ENCODE results near the gene TXNL4B.

The TXNL4B gene

DNA sequence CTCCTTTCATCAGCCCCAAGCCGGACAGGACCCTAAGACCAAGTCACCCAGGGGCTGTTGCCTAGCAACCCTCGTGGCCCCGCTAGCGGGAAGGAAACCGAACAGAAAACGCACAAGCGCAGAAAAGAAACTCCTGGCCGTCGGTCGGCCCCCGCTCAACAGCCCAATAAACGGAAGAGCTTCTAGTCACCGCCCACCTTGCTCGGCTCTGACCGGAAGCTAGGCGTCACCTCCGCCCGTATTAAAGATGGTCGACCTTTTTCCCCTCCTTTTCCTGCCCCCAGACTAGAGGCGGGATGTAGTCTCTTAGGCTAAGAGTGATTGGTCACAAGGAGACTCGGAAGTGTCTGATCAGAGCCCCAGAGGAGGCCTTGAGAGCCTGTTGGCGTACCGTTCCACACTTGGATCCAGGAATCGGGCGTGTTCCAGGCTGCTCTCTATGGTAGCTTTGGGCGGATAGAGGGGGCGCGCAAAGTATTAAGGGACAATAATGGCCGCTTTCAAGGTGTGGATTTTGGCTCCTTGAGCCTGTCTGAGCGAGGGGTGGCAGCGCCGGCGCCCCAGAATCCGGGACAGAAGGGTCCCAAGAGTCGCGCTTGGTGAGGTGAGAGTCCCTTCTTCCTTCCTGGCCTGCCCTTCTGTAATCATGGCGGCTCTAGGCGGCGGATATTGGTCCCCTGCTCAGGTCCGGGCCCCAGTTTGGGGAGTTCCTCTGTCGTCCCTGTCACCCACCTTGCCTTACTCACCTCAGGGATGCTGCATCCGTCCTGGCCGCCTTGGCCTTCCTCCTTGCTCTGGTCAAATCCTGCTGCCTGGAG is at the start of gene TXNL4B, which contains the start of gene DHX38:
Gene TXNL4B (minus strand): TSS at position 173 of the 818 bp plus-strand sequence. CDS start 2,871 bp downstream, outside the sequence.
Gene DHX38 (plus strand): TSS at position 400 of the 818 bp plus-strand sequence. CDS start 2,311 bp downstream, outside the sequence.
- DNase-seq (ENCODE audit: low read depth in 3 of 3): peak; percentile 59 to 83 (median 82)

DNA sequence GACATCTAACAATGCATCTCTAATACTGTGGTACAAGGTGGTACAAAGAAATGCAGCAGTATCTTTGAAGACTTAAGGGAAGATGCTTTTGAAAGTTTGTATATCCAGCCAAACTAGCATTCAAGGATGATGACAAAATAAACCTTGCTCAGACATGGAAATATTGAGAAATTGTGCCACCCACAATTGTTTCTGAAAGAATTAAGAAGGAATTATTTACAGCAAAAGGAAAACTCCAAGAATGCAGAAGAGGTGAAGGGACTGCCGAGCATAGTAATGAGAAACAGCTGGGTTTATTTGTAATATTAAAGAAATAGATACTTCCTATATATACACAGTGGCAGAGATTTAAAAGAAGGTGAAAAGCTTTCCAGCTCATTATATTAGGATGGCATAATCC is 49.1 kb upstream of the TXNL4B start:
- DNase-seq (ENCODE audit: low read depth in 3 of 3): no peak

DNA sequence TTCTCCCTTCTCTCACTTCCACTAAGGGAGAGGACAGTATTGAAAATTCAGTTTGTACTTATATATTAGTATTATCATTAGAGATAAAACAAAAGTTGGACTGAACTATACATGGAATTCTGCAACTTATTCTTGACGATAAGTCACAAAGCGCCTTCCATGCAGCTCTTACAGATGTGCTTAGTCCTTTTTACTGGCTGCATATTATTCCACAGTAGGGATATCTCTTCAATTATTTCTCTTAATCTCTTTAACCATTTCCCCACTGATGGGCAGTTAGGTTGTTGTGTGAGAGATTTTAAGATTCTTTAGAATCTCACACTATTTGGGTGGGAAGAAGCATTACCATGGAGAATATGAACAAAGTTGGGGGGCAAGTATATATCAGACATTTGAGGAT is 46.5 kb upstream of the TXNL4B start:
- DNase-seq (ENCODE audit: low read depth in 3 of 3): no peak

DNA sequence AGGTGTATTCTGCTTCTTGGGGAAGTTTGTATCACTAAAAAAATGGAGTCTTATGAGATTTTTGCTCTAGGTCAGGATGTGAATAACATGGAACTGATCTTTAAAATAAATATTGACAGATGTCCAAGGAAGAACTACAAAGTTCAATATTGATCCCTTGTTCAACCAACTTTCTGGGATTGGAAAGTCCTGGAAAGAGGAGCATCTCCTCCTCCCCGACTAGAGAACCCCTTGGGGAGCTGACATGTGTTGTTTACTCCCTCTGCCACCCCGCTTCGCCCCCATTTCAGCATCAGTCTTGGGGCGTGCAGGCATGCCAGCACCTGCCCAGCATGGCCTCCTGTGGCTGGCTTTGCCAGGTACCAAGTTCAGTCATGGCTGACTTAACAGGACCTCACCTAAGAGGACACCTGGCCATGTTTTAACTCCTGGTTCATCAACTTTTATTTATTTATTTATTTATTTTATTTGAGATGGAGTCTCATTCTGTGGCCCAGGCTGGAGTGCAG is 44.7 kb upstream of the TXNL4B start:
- DNase-seq (ENCODE audit: low read depth in 3 of 3): no peak

DNA sequence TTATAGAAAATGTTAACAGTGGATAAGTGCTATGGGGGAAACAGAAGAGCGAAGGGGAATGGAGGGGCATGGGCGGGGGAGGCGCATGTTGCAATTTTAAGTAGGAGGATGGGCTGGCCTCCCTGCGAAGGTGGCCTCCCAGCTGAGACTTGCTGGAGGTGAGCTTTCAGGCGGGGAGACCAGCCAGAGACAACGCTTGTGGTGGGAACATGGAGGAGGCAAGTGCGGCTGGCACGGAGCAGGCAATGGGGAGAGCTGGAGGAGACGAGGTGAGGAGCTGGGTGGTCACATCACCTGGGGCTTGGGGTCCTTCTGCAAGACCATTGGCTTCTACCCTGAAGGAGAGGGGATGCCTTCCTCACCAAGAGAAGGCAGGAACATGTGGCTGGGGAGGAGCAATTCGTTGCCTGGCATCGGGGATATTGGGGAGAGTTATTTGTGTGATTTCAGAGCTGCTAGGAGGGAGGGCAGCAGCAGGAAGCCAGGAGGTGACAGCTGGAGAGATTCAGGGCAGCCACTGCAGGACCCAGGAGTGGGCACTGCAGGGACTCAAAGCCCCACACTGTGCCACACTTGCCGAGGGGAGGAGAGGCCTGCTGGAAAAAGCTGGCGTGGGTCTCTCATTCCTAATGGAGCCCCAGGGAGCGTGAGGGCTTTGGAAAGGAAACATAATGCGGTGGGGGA is 44.1 kb upstream of the TXNL4B start:
- no peak for DNase-seq (ENCODE audit: low read depth in 3 of 3)

DNA sequence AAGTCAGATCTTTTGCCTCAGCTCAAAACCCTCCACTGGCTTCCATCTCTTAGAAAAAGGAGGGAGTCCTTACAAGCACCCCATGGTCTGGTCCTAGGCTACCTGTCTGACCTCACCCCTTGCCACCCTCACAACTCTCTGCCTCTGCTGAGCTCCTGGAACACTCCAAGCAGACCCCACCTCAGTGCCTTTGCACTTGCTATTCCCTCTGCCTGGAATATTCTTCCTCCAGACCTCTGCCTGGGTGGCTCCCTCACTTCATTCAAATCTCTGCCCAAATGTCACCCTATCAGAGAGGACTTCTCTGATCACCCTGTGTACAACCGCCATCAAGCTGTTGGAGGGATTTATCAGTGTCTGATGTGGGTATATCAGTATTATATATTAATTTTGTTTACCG is 41.1 kb upstream of the TXNL4B start:
- DNase-seq (ENCODE audit: low read depth in 3 of 3): no peak

DNA sequence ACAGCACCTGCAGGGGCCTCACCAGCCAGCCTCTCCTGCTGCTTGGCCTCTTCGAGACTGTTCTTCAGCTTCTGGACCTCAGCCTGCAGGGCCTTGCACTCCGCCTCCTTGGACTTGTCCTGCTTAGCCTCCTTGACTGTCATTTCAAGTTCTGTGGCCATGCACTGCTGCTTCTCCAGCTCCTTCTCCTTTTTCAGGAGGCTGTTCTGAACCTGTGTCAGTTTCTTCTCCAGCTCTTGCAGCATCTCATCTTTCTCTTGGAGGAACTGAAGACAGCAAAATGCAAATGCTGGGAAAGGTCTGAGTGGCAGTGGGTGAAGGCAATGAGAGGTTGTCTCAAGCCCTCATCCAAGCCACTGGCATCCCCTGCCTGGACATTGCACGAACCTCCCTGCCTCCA is 39.3 kb upstream of the TXNL4B start:
- no peak for DNase-seq (ENCODE audit: low read depth in 3 of 3)

DNA sequence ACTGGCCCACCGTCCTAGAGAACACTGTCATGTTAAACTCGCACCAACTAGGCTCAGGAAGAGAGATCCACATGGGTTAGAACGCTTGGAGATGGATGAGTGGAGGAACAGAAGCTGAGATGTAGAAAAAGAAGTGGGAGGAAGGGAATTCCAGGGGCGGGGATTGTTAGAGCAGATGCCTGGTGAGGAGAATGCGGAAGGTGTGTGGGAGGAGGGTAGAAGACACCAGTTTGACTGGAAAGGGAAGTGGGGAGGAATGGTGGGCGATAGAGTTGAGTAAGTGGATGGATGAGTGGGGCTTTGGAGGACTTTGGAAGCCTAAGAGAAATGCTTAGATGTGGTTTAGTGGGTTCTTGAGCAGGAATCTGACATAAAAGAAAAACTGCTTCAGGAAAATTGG is 37.6 kb upstream of the TXNL4B start:
- no peak for DNase-seq (ENCODE audit: low read depth in 3 of 3)

DNA sequence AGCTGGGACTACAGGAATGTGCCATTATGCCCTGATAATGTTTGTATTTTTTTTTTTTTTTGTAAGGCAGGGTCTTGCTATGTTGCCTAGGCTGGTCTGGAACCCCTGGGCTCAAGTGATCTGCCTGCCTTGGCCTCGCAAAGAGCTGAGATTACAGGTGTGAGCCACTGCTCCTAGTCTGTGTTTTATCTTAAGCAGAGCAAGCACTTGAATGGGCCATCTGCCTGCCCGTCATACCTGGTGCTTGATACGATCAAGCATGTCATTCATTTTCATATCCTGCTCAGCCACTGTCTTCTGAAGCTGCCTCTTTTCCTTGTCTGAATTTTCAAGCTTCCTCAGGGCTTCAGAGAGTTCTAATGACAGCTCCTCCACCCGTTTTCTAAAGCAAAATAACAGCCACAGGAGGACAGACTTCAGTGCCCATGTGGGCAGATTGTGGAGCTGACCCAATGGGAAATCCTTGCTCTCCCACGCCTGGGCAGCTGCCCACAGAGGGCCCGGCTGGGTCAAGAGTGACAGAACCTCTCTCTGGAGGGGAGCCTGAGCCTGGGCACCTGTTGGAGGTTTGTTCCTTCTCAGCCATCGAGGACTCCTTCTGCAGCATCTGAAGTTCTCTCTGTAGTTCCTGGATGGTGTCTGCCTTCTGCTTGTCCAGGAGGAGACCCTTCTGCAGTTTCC is 36.7 kb upstream of the TXNL4B start:
- DNase-seq (ENCODE audit: low read depth in 3 of 3): no peak

DNA sequence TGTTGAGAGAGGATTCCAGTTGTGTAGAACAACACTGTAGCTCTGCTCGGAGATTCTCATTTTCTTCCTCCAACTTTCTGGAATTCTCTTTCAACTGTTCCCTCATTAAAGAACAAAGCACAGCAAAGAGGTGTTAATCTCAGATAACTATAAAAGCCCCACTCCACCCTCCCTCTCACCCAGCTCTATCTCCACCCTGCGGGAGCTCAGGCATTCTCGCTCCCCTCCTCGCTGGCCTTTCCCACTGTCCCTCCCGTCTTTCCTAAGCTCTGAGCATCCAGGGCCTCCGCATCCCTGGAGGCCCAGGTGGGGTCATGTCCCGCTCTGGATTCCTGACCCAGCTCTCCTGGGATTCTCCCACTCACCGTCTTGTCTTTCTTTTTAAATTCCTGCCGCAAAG is 35.3 kb upstream of the TXNL4B start:
- DNase-seq (ENCODE audit: low read depth in 3 of 3): no peak

DNA sequence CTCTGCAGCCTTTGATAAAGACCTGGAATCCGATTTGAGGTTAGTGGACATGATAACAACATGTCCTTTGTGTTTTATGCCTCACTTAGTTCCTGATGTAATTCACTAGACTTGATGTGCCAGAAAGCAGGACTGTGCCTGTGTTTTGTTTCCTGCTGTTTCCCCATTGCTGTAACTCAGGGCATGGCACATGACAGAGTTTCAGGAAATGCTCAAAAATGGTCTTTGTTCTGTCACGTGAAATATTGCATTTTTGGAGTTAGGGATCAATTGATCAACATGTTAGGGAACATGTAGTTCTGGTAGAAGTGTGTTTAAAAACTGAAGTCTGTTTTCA is 33.0 kb upstream of the TXNL4B start:
- no peak for DNase-seq (ENCODE audit: low read depth in 3 of 3)

DNA sequence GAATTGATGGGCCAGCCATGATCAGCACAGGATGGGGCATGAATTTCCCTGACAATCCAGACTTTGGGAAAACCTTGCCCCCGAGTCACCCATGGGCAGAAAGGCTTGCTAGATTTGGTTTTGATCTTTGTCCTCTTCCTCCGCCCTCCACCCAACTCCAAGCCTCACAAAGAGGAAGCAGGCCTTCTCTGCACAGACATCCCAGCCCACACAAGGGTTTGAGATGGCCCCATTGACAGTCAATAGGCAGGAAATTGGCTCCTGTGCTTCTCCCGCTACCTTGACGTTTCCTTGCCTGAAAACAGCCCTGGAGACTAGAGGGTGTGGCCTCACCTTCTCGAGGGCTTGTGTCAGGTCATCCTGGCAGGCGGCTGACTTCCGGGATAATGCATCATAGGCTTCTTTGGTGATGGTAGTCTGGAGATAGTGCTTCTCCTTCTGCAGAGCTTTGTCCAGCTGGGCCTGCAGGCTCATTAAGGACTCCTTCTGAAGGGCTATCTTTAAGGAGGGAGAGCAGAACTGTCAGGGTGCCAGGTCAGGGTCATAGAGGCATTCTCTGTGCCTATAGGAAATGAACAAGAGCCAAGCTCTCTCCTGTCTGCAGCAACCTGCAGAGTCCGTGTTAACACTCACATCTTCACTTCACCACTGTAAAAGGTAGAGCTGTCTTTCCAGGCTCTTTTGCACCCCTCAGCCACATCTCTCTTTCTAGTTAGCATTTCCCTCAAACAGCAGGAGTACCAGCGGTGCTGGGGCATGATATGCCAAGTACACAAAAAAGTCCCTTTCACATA is 32.4 kb upstream of the TXNL4B start:
- no peak for DNase-seq (ENCODE audit: low read depth in 3 of 3)

DNA sequence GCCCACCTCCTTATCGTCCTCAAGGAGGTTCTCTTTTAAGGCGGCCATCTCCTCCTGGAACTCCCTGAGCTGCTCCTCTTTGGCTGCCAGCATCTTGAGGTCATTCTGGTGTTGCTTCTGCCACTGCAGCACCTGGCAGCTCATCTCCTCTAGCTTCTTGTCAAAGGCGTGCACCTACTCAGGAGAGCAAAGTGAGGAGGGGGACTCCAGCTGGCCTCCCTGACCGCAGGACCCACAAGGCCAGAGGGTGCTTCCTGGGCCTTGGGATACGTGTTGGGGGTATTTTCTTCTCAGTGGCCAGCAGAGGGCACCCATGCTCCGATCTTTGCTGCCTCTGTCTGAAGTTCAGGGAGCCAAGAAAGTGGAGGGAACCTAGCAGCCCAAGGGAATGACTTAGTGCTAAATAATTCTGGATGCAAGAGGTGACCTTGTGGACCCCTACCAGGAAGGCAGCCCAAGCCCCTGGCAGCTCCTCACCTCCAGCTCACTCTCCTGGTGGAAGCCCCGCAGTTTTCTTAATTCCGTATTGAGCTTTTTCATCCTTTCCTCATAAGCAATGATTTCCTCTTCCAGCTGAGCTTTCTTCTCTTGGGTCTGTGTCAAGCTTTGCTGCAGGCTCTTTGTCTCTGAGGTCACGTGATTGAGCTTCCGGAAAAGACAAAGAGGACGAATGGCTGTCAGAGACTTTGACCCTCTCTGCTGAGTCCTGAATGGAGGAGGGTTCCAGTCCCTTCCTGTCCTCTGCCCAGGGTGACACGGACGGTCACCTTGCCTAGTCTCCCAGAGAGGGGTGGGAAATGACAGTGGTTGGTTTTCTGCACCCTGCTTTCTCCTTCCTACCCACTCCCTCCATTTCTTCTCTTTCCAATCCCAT is 31.6 kb upstream of the TXNL4B start:
- DNase-seq (ENCODE audit: low read depth in 3 of 3): peak; percentile 17 to 35 (median 30)

DNA sequence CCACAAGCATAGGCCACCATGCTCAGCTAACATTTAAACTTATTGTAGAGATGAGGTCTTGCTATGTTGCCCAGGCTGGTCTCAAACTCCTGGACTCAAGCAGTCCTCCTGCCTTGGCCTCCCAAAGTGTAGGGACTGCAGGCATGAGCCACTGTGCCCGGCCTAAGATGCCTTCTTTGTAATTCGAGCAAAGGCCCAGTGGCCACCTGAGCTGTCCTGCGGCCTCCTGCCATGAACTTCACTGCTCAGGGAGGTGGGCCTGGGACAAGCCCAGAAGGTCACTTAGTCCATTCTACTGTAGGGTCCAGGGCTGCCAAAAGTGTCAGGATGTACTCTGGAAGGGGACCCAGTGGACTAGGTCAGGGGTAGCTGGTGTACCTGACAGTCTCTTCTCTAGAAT is 30.7 kb upstream of the TXNL4B start:
- no peak for DNase-seq (ENCODE audit: low read depth in 3 of 3)

DNA sequence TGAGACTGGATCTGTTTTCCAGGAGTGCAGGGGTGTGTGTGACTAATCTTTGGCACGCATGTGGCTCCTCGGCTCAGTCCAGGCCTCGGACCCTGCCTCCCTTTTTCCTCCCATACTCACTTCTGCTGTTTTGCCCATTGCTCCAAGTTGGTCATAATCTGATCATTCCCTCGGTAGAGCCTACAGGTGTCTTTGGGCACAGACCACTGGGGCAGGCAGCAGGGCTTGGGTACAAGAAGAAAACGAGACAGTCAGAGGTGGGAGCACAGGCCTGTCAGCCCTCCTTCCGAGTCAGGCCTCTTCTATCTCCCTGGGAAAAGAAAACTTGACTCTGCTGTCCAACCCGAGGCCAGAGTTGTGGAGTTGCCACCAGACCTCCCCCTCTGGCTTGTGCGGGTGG is 30.0 kb upstream of the TXNL4B start:
- no peak for DNase-seq (ENCODE audit: low read depth in 3 of 3)

DNA sequence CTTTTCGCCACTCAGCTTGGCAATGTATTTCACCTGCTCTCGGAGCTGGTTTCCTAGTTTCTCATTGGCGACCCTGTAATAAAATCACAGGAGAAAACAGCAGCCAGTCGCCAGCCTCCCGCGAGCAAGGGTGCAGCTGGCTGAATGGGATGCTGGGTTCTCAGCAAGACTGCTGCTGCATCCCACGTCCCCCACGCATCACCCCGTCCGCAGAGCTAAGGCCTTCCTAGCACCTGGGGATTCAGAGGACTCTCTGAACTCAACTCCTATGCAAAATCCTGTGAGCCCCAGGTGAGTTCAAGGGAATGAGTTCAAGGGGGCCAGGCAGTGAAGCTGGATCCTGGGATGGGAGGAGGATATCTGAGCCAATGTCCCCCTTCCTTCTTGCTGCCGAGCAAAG is 29.5 kb upstream of the TXNL4B start:
- DNase-seq (ENCODE audit: low read depth in 3 of 3): no peak

DNA sequence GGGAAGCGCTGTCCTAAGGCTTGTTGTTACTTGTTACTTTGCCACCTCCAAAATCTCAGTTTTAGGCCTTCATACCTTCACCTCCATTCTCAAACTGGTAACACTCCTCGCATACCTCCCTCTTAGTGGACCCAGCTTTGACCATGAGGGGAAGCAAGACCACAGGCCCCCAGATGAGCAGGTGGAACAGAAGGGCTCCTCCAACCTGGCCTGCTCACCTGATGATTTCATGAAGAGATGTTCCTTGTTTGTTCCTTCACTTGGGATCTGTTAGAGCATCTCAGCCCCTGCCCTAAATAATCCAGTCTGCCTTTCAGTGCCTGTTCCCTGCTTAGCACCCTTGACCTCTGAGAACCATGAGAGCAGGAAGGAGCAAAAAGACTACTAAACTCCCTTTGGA is 28.9 kb upstream of the TXNL4B start:
- DNase-seq (ENCODE audit: low read depth in 3 of 3): no peak

DNA sequence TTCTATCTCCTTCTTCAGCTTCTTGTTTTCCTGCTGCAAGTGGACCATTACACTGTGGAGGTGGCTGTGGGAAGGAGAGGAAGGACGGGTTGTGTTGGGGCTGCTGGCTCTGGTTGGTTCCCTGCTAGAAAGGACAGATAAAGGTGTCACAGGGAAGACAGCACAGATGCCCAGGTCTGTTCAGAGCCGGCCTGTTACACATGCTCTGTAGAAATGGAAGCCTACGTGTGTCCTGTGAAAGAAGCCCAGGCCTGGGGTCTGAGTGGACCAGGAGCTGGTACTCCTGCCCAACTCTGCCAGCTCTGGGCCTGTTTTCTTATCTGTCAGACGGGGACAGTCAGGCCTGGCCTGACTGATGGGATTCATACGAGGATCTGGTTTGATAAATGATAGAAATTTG is 26.6 kb upstream of the TXNL4B start:
- DNase-seq (ENCODE audit: low read depth in 3 of 3): no peak

DNA sequence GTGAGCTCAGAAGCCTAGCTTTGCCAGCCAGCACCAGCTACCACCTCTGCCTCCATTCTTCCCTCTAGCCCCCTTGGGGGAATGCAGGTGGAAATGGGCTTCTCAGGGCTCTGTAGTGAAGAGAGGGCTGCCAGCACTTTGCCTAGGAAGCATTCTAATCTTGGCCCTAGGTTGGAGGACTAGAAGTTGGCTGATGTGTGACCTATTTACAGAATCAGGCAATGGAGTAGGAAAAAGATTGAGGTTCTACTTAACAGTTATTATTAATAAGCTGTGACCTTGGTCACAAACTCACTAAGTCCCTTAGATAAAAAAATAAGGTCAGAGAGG is 20.2 kb upstream of the TXNL4B start:
- DNase-seq (ENCODE audit: low read depth in 3 of 3): no peak

DNA sequence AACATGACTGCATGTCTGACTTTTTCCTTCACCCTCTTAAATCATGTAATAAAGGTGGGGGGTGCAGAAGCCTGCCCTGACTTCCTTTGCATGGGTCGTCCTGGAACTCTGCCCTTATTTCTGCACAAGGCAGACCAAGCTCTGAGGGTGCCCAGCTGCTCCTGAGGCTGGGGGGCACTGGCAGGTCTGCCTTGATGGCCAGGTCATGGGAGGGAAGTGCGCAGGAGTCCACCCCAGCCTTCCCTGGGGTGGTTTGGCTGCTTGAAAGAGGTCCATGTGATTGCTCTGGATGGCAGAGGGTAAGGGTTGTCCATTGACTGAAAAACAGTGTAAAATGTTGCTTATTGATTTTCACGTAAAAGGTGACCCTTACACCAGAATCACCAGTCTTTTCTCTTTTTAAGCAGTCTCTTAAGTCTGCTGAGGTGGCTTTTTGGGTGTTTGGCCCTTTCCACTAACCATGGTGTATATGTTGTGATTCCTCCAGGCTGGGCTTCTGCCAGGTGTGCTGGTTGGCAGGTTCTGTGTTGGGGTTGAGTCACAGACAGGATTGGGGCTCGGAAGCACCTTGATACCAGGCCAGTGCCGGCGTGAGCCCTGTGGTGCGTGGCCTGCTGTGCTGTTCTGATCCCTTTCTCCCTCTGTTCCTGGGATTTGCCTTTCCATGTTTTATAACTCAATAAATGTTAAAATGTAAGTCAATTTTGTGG is 19.6 kb upstream of the TXNL4B start:
- DNase-seq (ENCODE audit: low read depth in 3 of 3): no peak

Measured in stimulated activated CD4-positive, alpha-beta T cell treated with anti-CD3 and anti-CD28 coated beads, TNF-alpha, amount 100 ng/mL, for 4 hours (primary cell).